Retinal pigment epithelial cell (primary cell): ENCODE measurements around the gene PARD3.
"Not testable (repeated sequence)": the region's sequence is repeated elsewhere in the genome, so short reads cannot be mapped to it uniquely, and the experiment has no call there.

Source experiments
- DNase-seq: peaks from one replicate; pipeline ENCODE4 v3.0.0-alpha.2; 2010; ENCODE audit warnings: low read depth
- H3K4me3 ChIP-seq: 2 replicates; pipeline ENCODE4 v1.5.1; 2011; ENCODE audit warnings: mild to moderate bottlenecking, low read length, control low read depth, moderate library complexity
- CTCF ChIP-seq: conservative IDR thresholded peaks from 2 replicates; pipeline ENCODE4 v1.5.1; 2011; ENCODE audit warnings: low read depth, low read length, control low read depth, inconsistent platforms

Gene PARD3

GRCh38 chr10:34281661-34282582, 533.2 kb downstream of the PARD3 start:
- H3K4me3 ChIP-seq = no peak overlapping the region
- TF ChIP-seq CTCF = no peak
- no peak for DNase-seq

GRCh38 chr10:34280599-34281374, 534.3 kb downstream of the PARD3 start:
- peak; percentile 27 for TF ChIP-seq CTCF
- H3K4me3 ChIP-seq = no peak overlapping the region
- DNase-seq = peak; percentile 65

- TF ChIP-seq CTCF = no peak
- no peak for DNase-seq
- no peak overlapping the region for H3K4me3 ChIP-seq
These were observed 539.4 kb downstream of the PARD3 start for GRCh38 chr10:34275626-34276130.

- no peak for TF ChIP-seq CTCF
- no peak overlapping the region for H3K4me3 ChIP-seq
- DNase-seq = no peak
These were observed 540.2 kb downstream of the PARD3 start for GRCh38 chr10:34274906-34275305.

- DNase-seq = no peak
- no peak overlapping the region for H3K4me3 ChIP-seq
- TF ChIP-seq CTCF = no peak
These were observed 541.8 kb downstream of the PARD3 start for GRCh38 chr10:34273340-34273739.

- TF ChIP-seq CTCF = no peak
- H3K4me3 ChIP-seq = no peak overlapping the region
These were observed 542.8 kb downstream of the PARD3 start for GRCh38 chr10:34272316-34272715.

GRCh38 chr10:34268410-34268809, 546.7 kb downstream of the PARD3 start:
- H3K4me3 ChIP-seq, DNase-seq: not testable (repeated sequence)

More at GRCh38 chr10:34272316-34272715, 542.8 kb downstream of the PARD3 start:
- DNase-seq = no peak
